Coronary artery (tissue), 2 donors: Measurements from ENCODE around the gene WBP1L.

Experiments
- DNase-seq: peaks from one replicate; pipeline ENCODE4 v3.0.0-alpha.2; 2017; ENCODE audit warnings: low spot score
- H3K27ac ChIP-seq, 2 donors: fragments of 200-600 bp; sonication (generic); one replicate each; pipeline ENCODE4 v1.5.1; 2016 to 2019
- H3K4me3 ChIP-seq: fragments of 200-600 bp; sonication (generic); 2 replicates; pipeline ENCODE4 v1.5.1; 2016; ENCODE audit warnings: mild to moderate bottlenecking, moderate library complexity
- CTCF ChIP-seq: fragments of 200-600 bp; sonication (generic); IDR thresholded peaks from one replicate; pipeline ENCODE4 v1.5.1; 2019; ENCODE audit warnings: antibody characterized with exemption

The WBP1L gene

GRCh38 chr10:102791754-102792395, 48.1 kb downstream of the WBP1L start:
- Histone ChIP-seq H3K27ac (peak overlapping the region; percentile 18 to 37), H3K4me3 (no peak overlapping the region)
- TF ChIP-seq CTCF, result no peak
- DNase-seq, result no peak

- Histone ChIP-seq H3K4me3 (peak overlapping the region; percentile 32), H3K27ac (peak overlapping the region; percentile 73 to 81)
- TF ChIP-seq CTCF, result no peak
- DNase-seq, result no peak
Measured at GRCh38 chr10:102795453-102796406, 52.0 kb downstream of the WBP1L start.

DNA sequence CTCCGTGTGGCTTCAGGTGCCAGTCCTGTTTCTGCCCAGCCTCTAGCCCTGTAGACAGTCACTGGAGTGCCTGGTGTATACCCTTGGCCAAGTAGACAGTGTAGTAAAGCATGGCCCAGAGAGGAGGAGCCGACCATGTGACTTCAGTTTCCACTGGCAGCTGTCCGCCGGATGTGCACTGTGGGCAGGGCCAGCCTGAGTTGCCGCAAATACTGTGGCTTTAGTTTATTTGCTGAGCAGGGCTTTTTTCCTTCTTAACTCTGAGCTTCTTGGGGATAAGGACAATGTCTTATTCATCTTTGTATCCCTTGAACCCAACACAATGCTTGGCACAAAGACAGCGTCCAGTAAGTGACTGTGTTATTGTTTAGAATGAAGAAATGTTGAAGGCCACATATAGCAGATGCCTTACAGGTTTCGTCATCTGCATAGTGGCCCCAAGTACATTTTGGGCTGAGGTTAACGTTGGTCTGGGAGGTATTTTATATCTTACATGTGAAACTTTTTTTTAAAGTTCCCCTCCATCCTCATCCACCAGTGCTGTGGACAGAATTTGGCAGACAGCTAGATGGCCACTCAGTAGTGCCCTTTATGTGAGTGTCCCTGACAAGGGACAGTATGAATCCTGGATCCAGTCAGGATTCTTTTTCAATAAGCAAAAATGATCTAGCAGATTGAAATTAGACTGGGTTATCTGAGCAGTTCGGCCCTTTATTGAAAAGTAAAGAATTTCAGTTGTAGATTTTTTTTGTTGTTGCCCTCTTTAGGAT, 52.8 kb downstream of the WBP1L start:
- no peak for TF ChIP-seq CTCF
- H3K27ac ChIP-seq, result peak overlapping the region; percentile 73 to 81
- peak overlapping the region; percentile 32 for H3K4me3 ChIP-seq
- DNase-seq, result peak; percentile 92

GRCh38 chr10:102799691-102800471, 56.1 kb downstream of the WBP1L start:
- H3K4me3 ChIP-seq, result peak overlapping the region; percentile 1
- no peak for DNase-seq
- no peak for TF ChIP-seq CTCF
- peak overlapping the region; percentile 75 to 84 for H3K27ac ChIP-seq

GRCh38 chr10:102800611-102801335, 57.0 kb downstream of the WBP1L start:
- peak overlapping the region; percentile 75 to 84 for H3K27ac ChIP-seq
- peak overlapping the region; percentile 1 for H3K4me3 ChIP-seq

More at GRCh38 chr10:102800611-102801335, 57.0 kb downstream of the WBP1L start:
- no peak for DNase-seq
- TF ChIP-seq CTCF, result no peak
